Neural cell (in vitro differentiated cells): Measurements from ENCODE around the gene EEPD1. TPM values are rescaled to one million over a fixed set of nuclear protein-coding genes. Genes with fewer than 3 reads are reported as not detected.
"Not testable (repeated sequence)": the region's sequence is repeated elsewhere in the genome, so short reads cannot be mapped to it uniquely, and the experiment has no call there.

ENCODE experiments used
- H2AFZ ChIP-seq: fragments of 200-600, 300-800 bp; sonication (generic), shearing (Covaris generic); 2 replicates; pipeline ENCODE4 v1.6.0; 2014; ENCODE audit warnings: low read depth, mild to moderate bottlenecking, antibody characterized with exemption, low read length, moderate library complexity
- H3F3A ChIP-seq: fragments of 200-600 bp; shearing (Covaris generic); 2 replicates; pipeline ENCODE4 v1.6.1; 2016; ENCODE audit warnings: mild to moderate bottlenecking, moderate library complexity, mixed read lengths, antibody characterized with exemption, low read length; ENCODE audit not compliant: insufficient read depth, poor library complexity, severe bottlenecking
- H3K27ac ChIP-seq: fragments of 200-600, 300-800 bp; sonication (generic), shearing (Covaris generic); 2 replicates; pipeline ENCODE4 v1.5.1; 2014; ENCODE audit warnings: mild to moderate bottlenecking, low read length, moderate library complexity
- H3K27me3 ChIP-seq: fragments of 300-800, 200-600 bp; sonication (generic), shearing (Covaris generic); 2 replicates; pipeline ENCODE4 v1.6.0; 2014; ENCODE audit warnings: mild to moderate bottlenecking, low read depth, low read length, moderate library complexity; ENCODE audit not compliant: insufficient read depth
- H3K36me3 ChIP-seq: fragments of 300-800, 200-600 bp; sonication (generic), shearing (Covaris generic); 2 replicates; pipeline ENCODE4 v1.5.1; 2014; ENCODE audit warnings: mild to moderate bottlenecking, antibody characterized with exemption, low read length, moderate library complexity; ENCODE audit not compliant: insufficient read depth
- H3K4me2 ChIP-seq: fragments of 300-800, 200-600 bp; sonication (generic), shearing (Covaris generic); 2 replicates; pipeline ENCODE4 v1.6.0; 2014; ENCODE audit warnings: mild to moderate bottlenecking, low read length
- H3K4me3 ChIP-seq: fragments of 300-800, 200-600 bp; sonication (generic), shearing (Covaris generic); 2 replicates; pipeline ENCODE4 v1.5.1; 2014; ENCODE audit warnings: mild to moderate bottlenecking, low read length, moderate library complexity
- H3K79me2 ChIP-seq: fragments of 200-600 bp; shearing (Covaris generic); replicated peaks from 2 replicates; pipeline ENCODE4 v1.6.0; 2014; ENCODE audit warnings: mild to moderate bottlenecking, low read length, moderate library complexity; ENCODE audit not compliant: insufficient read depth
- H3K9ac ChIP-seq: fragments of 300-800, 200-600 bp; sonication (generic), shearing (Covaris generic); 2 replicates; pipeline ENCODE4 v1.6.1; 2016; ENCODE audit warnings: mild to moderate bottlenecking, low read length, mixed read lengths
- H3K9me2 ChIP-seq: fragments of 200-600 bp; shearing (Covaris generic); 2 replicates; pipeline ENCODE4 v1.6.1; 2016; ENCODE audit warnings: mild to moderate bottlenecking, low read length, mixed read lengths; ENCODE audit not compliant: insufficient read depth
- H3K9me3 ChIP-seq: fragments of 200-600, 300-800 bp; sonication (generic), shearing (Covaris generic); 2 replicates; pipeline ENCODE4 v1.6.1; 2016; ENCODE audit warnings: mild to moderate bottlenecking, mixed run types, low read length, moderate library complexity, mixed read lengths
- H4K20me1 ChIP-seq: fragments of 200-600 bp; shearing (Covaris generic); 2 replicates; pipeline ENCODE4 v1.6.1; 2016; ENCODE audit warnings: mild to moderate bottlenecking, mixed run types; ENCODE audit not compliant: insufficient read depth
- EP300 ChIP-seq: fragments of 450-650 bp; conservative IDR thresholded peaks from 2 replicates; pipeline ENCODE4 v1.6.1; 2014; ENCODE audit warnings: antibody characterized with exemption, mild to moderate bottlenecking, moderate library complexity; ENCODE audit not compliant: poor library complexity, severe bottlenecking
- EZH2 ChIP-seq: fragments of 200-600, 300-800 bp; shearing (Covaris generic), sonication (generic); IDR thresholded peaks from 2 replicates; pipeline ENCODE4 v1.6.1; 2014; ENCODE audit warnings: antibody characterized with exemption, low read length, borderline replicate concordance, mild to moderate bottlenecking; ENCODE audit not compliant: insufficient read depth, poor library complexity, severe bottlenecking
- MXI1 ChIP-seq: fragments of 450-650 bp; conservative IDR thresholded peaks from 2 replicates; pipeline ENCODE4 v1.6.1; 2014; ENCODE audit warnings: antibody characterized with exemption, mild to moderate bottlenecking; ENCODE audit not compliant: poor library complexity, severe bottlenecking
- POLR2AphosphoS5 ChIP-seq: IDR thresholded peaks from 2 replicates; pipeline ENCODE4 v1.6.1; 2012
- RAD21 ChIP-seq: fragments of 450-650 bp; conservative IDR thresholded peaks from 2 replicates; pipeline ENCODE4 v1.6.1; 2014; ENCODE audit warnings: antibody characterized with exemption, mild to moderate bottlenecking, moderate library complexity
- SMC3 ChIP-seq: fragments of 450-650 bp; conservative IDR thresholded peaks from 2 replicates; pipeline ENCODE4 v1.6.1; 2014; ENCODE audit warnings: antibody characterized with exemption, mild to moderate bottlenecking, moderate library complexity; ENCODE audit not compliant: poor library complexity
- TAF1 ChIP-seq: IDR thresholded peaks from 2 replicates; pipeline ENCODE4 v1.6.1; 2012; ENCODE audit warnings: low read depth
- polyA plus RNA-seq: library from polyadenylated mRNA; depleted of rRNA; stranded (reverse); fragments of >200 nt; gene quantifications from 2 replicates; pipeline ENCODE4 v1.2.3, GENCODE V29; 2014
- TF ChIP-seq, protein P1 (sequence below): IDR thresholded peaks from 2 replicates; pipeline ENCODE4 v1.6.1; 2012; ENCODE audit warnings: borderline replicate concordance
- TF ChIP-seq, protein P2 (sequence below): fragments of 450-650 bp; IDR thresholded peaks from 2 replicates; pipeline ENCODE4 v1.5.1; 2014; ENCODE audit warnings: antibody characterized with exemption, mild to moderate bottlenecking, moderate library complexity; ENCODE audit not compliant: poor library complexity, severe bottlenecking

Gene EEPD1
- polyA plus RNA-seq, 1 donor from 2014 or later = 4.2 TPM

DNA sequence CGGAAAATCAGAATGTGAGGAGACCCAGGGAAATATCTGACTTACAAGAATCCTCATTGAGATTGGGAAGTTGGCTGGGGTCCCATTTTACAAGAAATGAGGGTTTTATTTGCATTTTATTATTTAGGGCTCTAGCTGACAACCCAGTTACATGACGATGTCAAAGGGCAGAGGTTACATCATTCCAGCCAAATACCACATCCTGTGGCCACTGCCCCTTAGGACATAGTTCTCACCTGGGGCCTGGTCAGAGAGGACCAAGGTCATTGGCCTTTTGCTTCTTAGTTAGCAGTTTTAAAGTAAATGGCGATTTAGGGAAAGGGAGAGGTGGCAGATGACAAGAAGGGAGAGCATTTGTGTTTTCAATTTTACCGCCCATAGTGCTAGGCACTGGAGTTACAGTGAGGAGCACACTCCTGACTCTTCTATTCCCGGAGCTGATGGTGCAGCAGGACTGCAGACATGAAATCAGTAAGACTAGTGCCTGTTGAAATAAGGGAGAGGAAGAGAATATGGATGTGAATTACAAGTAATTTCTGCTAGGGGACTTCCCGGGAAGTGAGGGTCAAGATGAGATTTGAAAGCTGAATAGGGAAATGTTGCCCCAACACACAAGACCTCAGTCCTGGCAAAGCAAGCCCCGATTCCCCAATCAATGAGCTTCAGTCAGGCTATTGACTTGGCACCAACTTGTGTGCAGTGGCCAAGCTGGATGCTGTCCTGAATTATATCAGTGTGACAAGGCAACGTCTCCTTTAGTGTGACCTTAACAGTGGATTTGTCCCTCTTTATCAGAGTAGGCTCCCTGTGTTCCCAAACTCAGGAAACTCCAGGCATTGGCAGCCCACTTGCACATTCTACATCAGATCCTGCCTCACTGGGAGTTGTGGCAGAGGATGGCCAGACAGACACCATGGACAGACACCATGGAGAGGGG, 45.8 kb upstream of the EEPD1 start:
- H4K20me1 ChIP-seq, H3K4me3 ChIP-seq, H3K27ac ChIP-seq, H3K9me3 ChIP-seq, H2AFZ ChIP-seq, H3K36me3 ChIP-seq, H3K9me2 ChIP-seq, H3K27me3 ChIP-seq, H3K9ac ChIP-seq, H3F3A ChIP-seq, H3K4me2 ChIP-seq, H3K79me2 ChIP-seq: not testable (repeated sequence)

DNA sequence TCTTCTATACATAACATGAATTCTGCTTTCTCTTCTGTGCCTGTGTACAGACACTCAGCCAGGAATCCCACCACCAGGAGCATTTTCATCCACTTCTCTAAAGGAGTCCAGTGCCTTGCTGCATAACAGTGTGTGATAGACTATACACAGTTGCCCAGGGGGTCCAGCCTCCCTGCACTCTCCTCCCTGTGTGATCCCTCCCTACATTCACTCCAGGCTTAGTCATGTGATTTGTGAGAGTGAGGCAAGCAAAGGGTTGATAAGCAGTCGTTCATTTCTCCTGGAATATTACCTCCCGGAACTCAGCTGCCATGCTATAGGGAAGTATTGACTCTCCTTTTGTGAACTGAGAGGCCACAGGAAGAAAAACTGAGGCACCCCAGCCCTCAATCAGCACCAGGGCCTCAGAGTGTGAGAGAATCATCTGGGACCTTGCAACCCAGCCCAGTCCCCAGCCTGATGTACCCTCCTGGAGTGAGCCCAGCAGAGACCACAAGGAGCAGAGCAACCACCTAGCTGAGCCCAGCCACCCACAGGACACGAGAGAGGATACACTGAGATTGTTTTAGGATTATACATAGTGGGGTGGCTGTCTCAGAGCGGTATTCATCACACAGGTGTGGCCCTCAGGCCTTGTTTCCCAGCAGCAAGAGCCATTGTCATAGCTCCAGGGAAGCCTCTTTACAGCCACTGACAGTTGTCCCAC, 45.0 kb upstream of the EEPD1 start:
- Histone ChIP-seq H3K9me2 (no peaks in the 10 kb centered on the region), H3K4me2 (no peak overlapping the region), H3K79me2 (no peaks in the 10 kb centered on the region), H3K4me3 (no peak overlapping the region), H3K9ac (no peak overlapping the region), H3K9me3 (no peaks in the 10 kb centered on the region), H2AFZ (no peak overlapping the region), H3F3A (no peaks in the 10 kb centered on the region), H4K20me1 (no peaks in the 10 kb centered on the region), H3K27ac (no peak overlapping the region), H3K36me3 (no peaks in the 10 kb centered on the region), H3K27me3 (no peaks in the 10 kb centered on the region)
- TF ChIP-seq TAF1 (no peak), EZH2 (no peak), SMC3 (no peak)

DNA sequence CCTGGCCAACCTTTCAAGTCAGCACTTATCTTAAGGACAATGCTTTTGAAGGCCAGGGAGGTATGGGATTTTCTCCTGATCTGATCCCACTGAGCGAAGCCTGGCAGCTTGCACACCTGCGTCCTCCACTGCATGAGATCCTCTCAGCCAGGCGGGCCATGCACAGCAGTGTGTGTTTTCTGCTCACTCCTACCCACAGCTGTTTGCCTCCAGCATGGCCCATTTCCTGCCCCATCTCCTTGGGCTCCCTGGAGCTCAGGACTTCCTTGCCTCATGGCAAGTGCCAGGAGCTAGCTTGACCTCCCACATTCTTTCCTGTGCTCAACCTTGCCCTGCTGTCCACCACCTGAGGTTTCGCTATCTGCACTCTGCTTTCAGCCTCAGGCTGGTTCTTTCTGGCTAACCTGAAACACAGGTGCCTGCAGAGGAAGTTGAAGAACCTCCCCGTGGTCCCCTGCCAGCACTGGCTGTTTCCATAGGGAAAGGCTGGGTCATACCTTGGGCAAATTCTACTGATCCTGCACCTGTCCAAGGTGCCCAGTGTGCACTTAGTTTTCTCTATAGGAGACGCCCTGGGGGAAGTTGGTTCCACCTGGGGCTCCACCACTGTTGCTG, 43.9 kb upstream of the EEPD1 start:
- Histone ChIP-seq H3K27me3 (no peaks in the 10 kb centered on the region), H2AFZ (no peak overlapping the region), H3F3A (no peaks in the 10 kb centered on the region), H3K36me3 (no peaks in the 10 kb centered on the region), H3K27ac (no peak overlapping the region), H3K9ac (no peak overlapping the region), H3K9me2 (no peaks in the 10 kb centered on the region), H3K79me2 (no peaks in the 10 kb centered on the region), H3K4me2 (no peak overlapping the region), H3K9me3 (no peaks in the 10 kb centered on the region), H3K4me3 (no peak overlapping the region), H4K20me1 (no peaks in the 10 kb centered on the region)
- TF ChIP-seq TAF1 (no peak), EZH2 (no peak), RAD21 (no peak), POLR2AphosphoS5 (no peak), EP300 (no peak), SMC3 (no peak), MXI1 (no peak)
- TF ChIP-seq, protein P1, sequence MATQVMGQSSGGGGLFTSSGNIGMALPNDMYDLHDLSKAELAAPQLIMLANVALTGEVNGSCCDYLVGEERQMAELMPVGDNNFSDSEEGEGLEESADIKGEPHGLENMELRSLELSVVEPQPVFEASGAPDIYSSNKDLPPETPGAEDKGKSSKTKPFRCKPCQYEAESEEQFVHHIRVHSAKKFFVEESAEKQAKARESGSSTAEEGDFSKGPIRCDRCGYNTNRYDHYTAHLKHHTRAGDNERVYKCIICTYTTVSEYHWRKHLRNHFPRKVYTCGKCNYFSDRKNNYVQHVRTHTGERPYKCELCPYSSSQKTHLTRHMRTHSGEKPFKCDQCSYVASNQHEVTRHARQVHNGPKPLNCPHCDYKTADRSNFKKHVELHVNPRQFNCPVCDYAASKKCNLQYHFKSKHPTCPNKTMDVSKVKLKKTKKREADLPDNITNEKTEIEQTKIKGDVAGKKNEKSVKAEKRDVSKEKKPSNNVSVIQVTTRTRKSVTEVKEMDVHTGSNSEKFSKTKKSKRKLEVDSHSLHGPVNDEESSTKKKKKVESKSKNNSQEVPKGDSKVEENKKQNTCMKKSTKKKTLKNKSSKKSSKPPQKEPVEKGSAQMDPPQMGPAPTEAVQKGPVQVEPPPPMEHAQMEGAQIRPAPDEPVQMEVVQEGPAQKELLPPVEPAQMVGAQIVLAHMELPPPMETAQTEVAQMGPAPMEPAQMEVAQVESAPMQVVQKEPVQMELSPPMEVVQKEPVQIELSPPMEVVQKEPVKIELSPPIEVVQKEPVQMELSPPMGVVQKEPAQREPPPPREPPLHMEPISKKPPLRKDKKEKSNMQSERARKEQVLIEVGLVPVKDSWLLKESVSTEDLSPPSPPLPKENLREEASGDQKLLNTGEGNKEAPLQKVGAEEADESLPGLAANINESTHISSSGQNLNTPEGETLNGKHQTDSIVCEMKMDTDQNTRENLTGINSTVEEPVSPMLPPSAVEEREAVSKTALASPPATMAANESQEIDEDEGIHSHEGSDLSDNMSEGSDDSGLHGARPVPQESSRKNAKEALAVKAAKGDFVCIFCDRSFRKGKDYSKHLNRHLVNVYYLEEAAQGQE = no peak
- TF ChIP-seq, protein P2, sequence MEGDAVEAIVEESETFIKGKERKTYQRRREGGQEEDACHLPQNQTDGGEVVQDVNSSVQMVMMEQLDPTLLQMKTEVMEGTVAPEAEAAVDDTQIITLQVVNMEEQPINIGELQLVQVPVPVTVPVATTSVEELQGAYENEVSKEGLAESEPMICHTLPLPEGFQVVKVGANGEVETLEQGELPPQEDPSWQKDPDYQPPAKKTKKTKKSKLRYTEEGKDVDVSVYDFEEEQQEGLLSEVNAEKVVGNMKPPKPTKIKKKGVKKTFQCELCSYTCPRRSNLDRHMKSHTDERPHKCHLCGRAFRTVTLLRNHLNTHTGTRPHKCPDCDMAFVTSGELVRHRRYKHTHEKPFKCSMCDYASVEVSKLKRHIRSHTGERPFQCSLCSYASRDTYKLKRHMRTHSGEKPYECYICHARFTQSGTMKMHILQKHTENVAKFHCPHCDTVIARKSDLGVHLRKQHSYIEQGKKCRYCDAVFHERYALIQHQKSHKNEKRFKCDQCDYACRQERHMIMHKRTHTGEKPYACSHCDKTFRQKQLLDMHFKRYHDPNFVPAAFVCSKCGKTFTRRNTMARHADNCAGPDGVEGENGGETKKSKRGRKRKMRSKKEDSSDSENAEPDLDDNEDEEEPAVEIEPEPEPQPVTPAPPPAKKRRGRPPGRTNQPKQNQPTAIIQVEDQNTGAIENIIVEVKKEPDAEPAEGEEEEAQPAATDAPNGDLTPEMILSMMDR = no peak
